HepG2 (cell line): ENCODE data around the gene FAM83D.

Experiments used
- ATF7 ChIP-seq, 2 experiments: fragments of 450-650 bp in 1 of 2; sonication (generic) in 1 of 2; formaldehyde crosslinking in 1 of 2; IDR thresholded peaks; 2 replicates each; pipeline versions ENCODE4 v1.4.0 to v1.6.1; 2016 to 2020; ENCODE audit warnings: antibody characterized with exemption in 1 of 2, mild to moderate bottlenecking in 1 of 2, missing genetic modification reagents in 1 of 2
- ETV6 ChIP-seq: sonication (generic); formaldehyde crosslinking; conservative IDR thresholded peaks from 2 replicates; pipeline ENCODE4 v1.4.0; 2020; ENCODE audit warnings: missing genetic modification reagents
- EZH2 ChIP-seq: conservative IDR thresholded peaks from 2 replicates; pipeline ENCODE4 v1.6.1; 2012; ENCODE audit warnings: mild to moderate bottlenecking, low read depth, low read length, moderate library complexity
- FIP1L1 ChIP-seq: fragments of 200-400 bp; formaldehyde crosslinking; IDR thresholded peaks from 2 replicates; pipeline ENCODE4 v1.6.1; 2018; ENCODE audit warnings: low read depth, mild to moderate bottlenecking, low read length, moderate library complexity, borderline replicate concordance; ENCODE audit not compliant: insufficient read depth
- MAZ ChIP-seq, 2 experiments: sonication (generic) in 1 of 2; formaldehyde crosslinking in 1 of 2; IDR thresholded peaks; 2 replicates each; pipeline versions ENCODE4 v1.5.0 to v1.6.1; 2012 to 2020; ENCODE audit warnings: low read depth in 2 of 2, mild to moderate bottlenecking in 2 of 2, borderline replicate concordance in 1 of 2, improper control_type of control experiment in 1 of 2, low read length in 1 of 2, missing genetic modification reagents in 1 of 2, moderate library complexity in 1 of 2
- NFE2L1 ChIP-seq: sonication (generic); formaldehyde crosslinking; IDR thresholded peaks from 2 replicates; pipeline ENCODE4 v1.4.0; 2020; ENCODE audit warnings: missing genetic modification reagents, mild to moderate bottlenecking, borderline replicate concordance
- NFKBIZ ChIP-seq: IDR thresholded peaks from 2 replicates; pipeline ENCODE4 v1.6.1; 2018; ENCODE audit warnings: missing genetic modification reagents, missing compliant biosample characterization
- ZNF121 ChIP-seq: sonication (generic); formaldehyde crosslinking; IDR thresholded peaks from 2 replicates; pipeline ENCODE4 v1.5.0; 2020; ENCODE audit warnings: mild to moderate bottlenecking, missing genetic modification reagents
- ZNF329 ChIP-seq: sonication (generic); formaldehyde crosslinking; IDR thresholded peaks from 2 replicates; pipeline ENCODE4 v1.9.0; 2021; ENCODE audit warnings: low read depth, mild to moderate bottlenecking, missing genetic modification reagents
- ZSCAN29 ChIP-seq: sonication (generic); formaldehyde crosslinking; conservative IDR thresholded peaks from 2 replicates; pipeline ENCODE4 v1.4.0; 2020; ENCODE audit warnings: mild to moderate bottlenecking, missing genetic modification reagents
- TF ChIP-seq, protein P1 (sequence below): sonication (generic); formaldehyde crosslinking; IDR thresholded peaks from 2 replicates; pipeline ENCODE4 v1.5.0; 2020; ENCODE audit warnings: mild to moderate bottlenecking, missing genetic modification reagents, moderate library complexity
- TF ChIP-seq, protein P2 (sequence below): sonication (generic); formaldehyde crosslinking; IDR thresholded peaks from 2 replicates; pipeline ENCODE4 v1.9.0; 2022; ENCODE audit warnings: low read depth, missing genetic modification reagents

DNA sequence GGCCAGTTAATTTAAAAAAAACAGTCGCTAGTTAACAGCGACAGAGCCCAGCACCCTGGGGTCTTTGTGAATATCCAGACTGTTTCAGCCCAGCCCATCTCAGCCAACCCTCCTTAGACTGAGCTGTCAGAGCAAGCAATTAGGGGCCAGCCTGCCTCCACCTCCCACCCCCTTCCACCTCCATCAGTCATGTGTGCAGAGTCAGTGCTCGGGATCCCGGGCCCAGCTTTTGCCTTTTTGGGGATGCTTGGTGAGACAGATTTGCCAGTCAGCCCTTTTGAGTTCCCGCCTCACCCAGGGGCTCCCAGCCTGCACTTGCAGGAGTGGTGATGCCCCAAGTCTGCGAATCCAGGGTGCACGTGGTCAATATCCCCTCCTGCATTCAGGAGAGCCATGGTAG lies 6.5 kb upstream of the FAM83D start:
- TF ChIP-seq ATF7 (IDR thresholded peaks at IDR 0.05) (no peak), ATF7 (CRISPR knock-in tag; IDR thresholded peaks at IDR 0.05) (no peak), ZNF329 (CRISPR knock-in tag) (no peak), ZSCAN29 (CRISPR knock-in tag) (no peak), FIP1L1 (no peak), ZNF121 (CRISPR knock-in tag) (no peak), MAZ (IDR thresholded peaks at IDR 0.05; ENCODE audit: borderline replicate concordance, low read depth, low read length) (no peak), MAZ (CRISPR knock-in tag; IDR thresholded peaks at IDR 0.05; ENCODE audit: low read depth) (no peak), ETV6 (CRISPR knock-in tag) (no peak), NFE2L1 (CRISPR knock-in tag) (no peak), NFKBIZ (CRISPR knock-in tag) (no peak), EZH2 (no peak)
- TF ChIP-seq, protein P1, sequence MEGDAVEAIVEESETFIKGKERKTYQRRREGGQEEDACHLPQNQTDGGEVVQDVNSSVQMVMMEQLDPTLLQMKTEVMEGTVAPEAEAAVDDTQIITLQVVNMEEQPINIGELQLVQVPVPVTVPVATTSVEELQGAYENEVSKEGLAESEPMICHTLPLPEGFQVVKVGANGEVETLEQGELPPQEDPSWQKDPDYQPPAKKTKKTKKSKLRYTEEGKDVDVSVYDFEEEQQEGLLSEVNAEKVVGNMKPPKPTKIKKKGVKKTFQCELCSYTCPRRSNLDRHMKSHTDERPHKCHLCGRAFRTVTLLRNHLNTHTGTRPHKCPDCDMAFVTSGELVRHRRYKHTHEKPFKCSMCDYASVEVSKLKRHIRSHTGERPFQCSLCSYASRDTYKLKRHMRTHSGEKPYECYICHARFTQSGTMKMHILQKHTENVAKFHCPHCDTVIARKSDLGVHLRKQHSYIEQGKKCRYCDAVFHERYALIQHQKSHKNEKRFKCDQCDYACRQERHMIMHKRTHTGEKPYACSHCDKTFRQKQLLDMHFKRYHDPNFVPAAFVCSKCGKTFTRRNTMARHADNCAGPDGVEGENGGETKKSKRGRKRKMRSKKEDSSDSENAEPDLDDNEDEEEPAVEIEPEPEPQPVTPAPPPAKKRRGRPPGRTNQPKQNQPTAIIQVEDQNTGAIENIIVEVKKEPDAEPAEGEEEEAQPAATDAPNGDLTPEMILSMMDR (CRISPR knock-in tag) = no peak
- TF ChIP-seq, protein P2, sequence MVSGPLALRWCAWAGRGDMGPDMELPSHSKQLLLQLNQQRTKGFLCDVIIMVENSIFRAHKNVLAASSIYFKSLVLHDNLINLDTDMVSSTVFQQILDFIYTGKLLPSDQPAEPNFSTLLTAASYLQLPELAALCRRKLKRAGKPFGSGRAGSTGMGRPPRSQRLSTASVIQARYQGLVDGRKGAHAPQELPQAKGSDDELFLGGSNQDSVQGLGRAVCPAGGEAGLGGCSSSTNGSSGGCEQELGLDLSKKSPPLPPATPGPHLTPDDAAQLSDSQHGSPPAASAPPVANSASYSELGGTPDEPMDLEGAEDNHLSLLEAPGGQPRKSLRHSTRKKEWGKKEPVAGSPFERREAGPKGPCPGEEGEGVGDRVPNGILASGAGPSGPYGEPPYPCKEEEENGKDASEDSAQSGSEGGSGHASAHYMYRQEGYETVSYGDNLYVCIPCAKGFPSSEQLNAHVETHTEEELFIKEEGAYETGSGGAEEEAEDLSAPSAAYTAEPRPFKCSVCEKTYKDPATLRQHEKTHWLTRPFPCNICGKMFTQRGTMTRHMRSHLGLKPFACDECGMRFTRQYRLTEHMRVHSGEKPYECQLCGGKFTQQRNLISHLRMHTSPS (CRISPR knock-in tag) = no peak
